GM23338 (cell line): Measurements from ENCODE around the gene RNASE2. TPM values are rescaled to one million over a fixed set of nuclear protein-coding genes. Genes with fewer than 3 reads are reported as not detected.

Source experiments
- ATAC-seq: fragments of 200-7000 bp; cut with Tn5 transposase; 3 replicates; pipeline ENCODE4 v1.9.1; 2020
- DNase-seq: peaks from one replicate; pipeline ENCODE4 v3.0.0-alpha.2; 2015; ENCODE audit warnings: low spot score
- H2AFZ ChIP-seq: fragments of 200-600 bp; sonication (generic); 2 replicates; pipeline ENCODE4 v1.8.0; 2016; ENCODE audit warnings: antibody characterized with exemption, mild to moderate bottlenecking, moderate library complexity
- H3F3A ChIP-seq: fragments of 200-600 bp; sonication (generic); replicated peaks from 2 replicates; pipeline ENCODE4 v1.8.0; 2017; ENCODE audit warnings: antibody characterized with exemption, mixed run types, low read depth
- H3K27ac ChIP-seq: fragments of 200-600 bp; sonication (generic); 2 replicates; pipeline ENCODE4 v1.6.1; 2016; ENCODE audit warnings: low read depth
- H3K27me3 ChIP-seq: fragments of 200-600 bp; sonication (generic); 2 replicates; pipeline ENCODE4 v1.8.0; 2016; ENCODE audit warnings: mild to moderate bottlenecking, mixed run types, moderate library complexity; ENCODE audit not compliant: insufficient read depth
- H3K36me3 ChIP-seq: fragments of 200-600 bp; sonication (generic); 2 replicates; pipeline ENCODE4 v1.8.0; 2016; ENCODE audit warnings: mild to moderate bottlenecking; ENCODE audit not compliant: insufficient read depth
- H3K4me1 ChIP-seq: fragments of 200-600 bp; sonication (generic); 2 replicates; pipeline ENCODE4 v1.8.0; 2016; ENCODE audit warnings: mild to moderate bottlenecking, moderate library complexity; ENCODE audit not compliant: insufficient read depth
- H3K4me2 ChIP-seq: fragments of 200-600 bp; sonication (generic); 2 replicates; pipeline ENCODE4 v1.7.1; 2017; ENCODE audit warnings: mixed run types
- H3K4me3 ChIP-seq: fragments of 200-600 bp; sonication (generic); 2 replicates; pipeline ENCODE4 v1.6.1; 2016; ENCODE audit warnings: mixed run types
- H3K79me2 ChIP-seq: fragments of 200-600 bp; sonication (generic); replicated peaks from 2 replicates; pipeline ENCODE4 v1.8.0; 2017; ENCODE audit warnings: mild to moderate bottlenecking; ENCODE audit not compliant: insufficient read depth
- H3K9me2 ChIP-seq: fragments of 200-600 bp; sonication (generic); 2 replicates; pipeline ENCODE4 v1.8.0; 2017; ENCODE audit not compliant: insufficient read depth
- H4K20me1 ChIP-seq: fragments of 200-600 bp; sonication (generic); replicated peaks from 2 replicates; pipeline ENCODE4 v1.8.0; 2017; ENCODE audit warnings: mild to moderate bottlenecking; ENCODE audit not compliant: insufficient read depth
- H3K27ac Mint-ChIP-seq: 2 replicates; pipeline ENCODE4 v1.8.0; 2020; ENCODE audit warnings: inconsistent platforms, mild to moderate bottlenecking, moderate library complexity, mixed read lengths
- H3K27me3 Mint-ChIP-seq: 3 replicates; pipeline ENCODE4 v1.8.0; 2022; ENCODE audit warnings: low read depth, mild to moderate bottlenecking, moderate library complexity, mixed read lengths, inconsistent platforms; ENCODE audit not compliant: insufficient read depth, poor library complexity
- H3K36me3 Mint-ChIP-seq: 3 replicates; pipeline ENCODE4 v1.8.0; 2021; ENCODE audit warnings: low read depth, mild to moderate bottlenecking, inconsistent platforms, moderate library complexity, mixed read lengths
- H3K4me1 Mint-ChIP-seq: 3 replicates; pipeline ENCODE4 v1.8.0; 2020; ENCODE audit warnings: mild to moderate bottlenecking, inconsistent platforms, mixed read lengths
- H3K4me3 Mint-ChIP-seq: 3 replicates; pipeline ENCODE4 v1.8.0; 2021; ENCODE audit warnings: moderate library complexity, mild to moderate bottlenecking, inconsistent platforms, mixed read lengths
- H3K9me3 Mint-ChIP-seq: 3 replicates; pipeline ENCODE4 v1.8.0; 2020; ENCODE audit warnings: moderate library complexity, mild to moderate bottlenecking, inconsistent platforms, mixed read lengths
- EZH2phosphoT487 ChIP-seq: fragments of 200-600 bp; sonication (generic); IDR thresholded peaks from one replicate; pipeline ENCODE4 v1.8.1; 2018; ENCODE audit warnings: antibody characterized with exemption; ENCODE audit not compliant: unreplicated experiment
- STAT1 ChIP-seq: IDR thresholded peaks from one replicate; pipeline ENCODE4 v1.6.1; 2016; ENCODE audit warnings: antibody characterized with exemption; ENCODE audit not compliant: unreplicated experiment
- ZNF114 ChIP-seq: fragments of 250-450 bp; sonication (Bioruptor Pico); IDR thresholded peaks from 2 replicates; pipeline ENCODE4 v1.5.0; 2020; ENCODE audit warnings: mild to moderate bottlenecking, moderate library complexity
- ZNF331 ChIP-seq: fragments of 250-450 bp; sonication (Bioruptor Pico); IDR thresholded peaks from 2 replicates; pipeline ENCODE4 v1.5.0; 2020; ENCODE audit warnings: low read depth, mild to moderate bottlenecking, moderate library complexity
- polyA plus RNA-seq: library from polyadenylated mRNA; unstranded; fragments of >200 nt; fragmentation: Nextera tagmentation; extraction: Ambion mirVana; gene quantifications from 2 replicates; pipeline ENCODE4 v1.2.1, GENCODE V29; 2016
- total RNA-seq: library from RNA; depleted of rRNA; stranded (reverse); fragments of >200 nt; shearing (Covaris generic); gene quantifications from 2 replicates; pipeline ENCODE4 v1.2.3, GENCODE V29; 2014
- TF ChIP-seq, protein P1 (sequence below): IDR thresholded peaks from one replicate; pipeline ENCODE4 v1.6.1; 2018; ENCODE audit warnings: antibody characterized with exemption; ENCODE audit not compliant: unreplicated experiment
- TF ChIP-seq, protein P2 (sequence below): fragments of 250-450 bp; sonication (Bioruptor Pico); IDR thresholded peaks from 2 replicates; pipeline ENCODE4 v1.5.0; 2020; ENCODE audit warnings: mild to moderate bottlenecking, moderate library complexity
- TF ChIP-seq, protein P3 (sequence below), 2 experiments: fragments of 200-600 bp in 1 of 2; sonication (generic) in 1 of 2; conservative IDR thresholded peaks; 2 replicates each; pipeline versions ENCODE4 v1.5.1 to v1.6.1; 2016 to 2017; ENCODE audit warnings: antibody characterized with exemption in 2 of 2, low read depth in 2 of 2, mild to moderate bottlenecking in 2 of 2, moderate library complexity in 1 of 2

The RNASE2 gene
- total and polyA plus RNA-seq, 2 experiments from 2014 or later, result not detected

DNA sequence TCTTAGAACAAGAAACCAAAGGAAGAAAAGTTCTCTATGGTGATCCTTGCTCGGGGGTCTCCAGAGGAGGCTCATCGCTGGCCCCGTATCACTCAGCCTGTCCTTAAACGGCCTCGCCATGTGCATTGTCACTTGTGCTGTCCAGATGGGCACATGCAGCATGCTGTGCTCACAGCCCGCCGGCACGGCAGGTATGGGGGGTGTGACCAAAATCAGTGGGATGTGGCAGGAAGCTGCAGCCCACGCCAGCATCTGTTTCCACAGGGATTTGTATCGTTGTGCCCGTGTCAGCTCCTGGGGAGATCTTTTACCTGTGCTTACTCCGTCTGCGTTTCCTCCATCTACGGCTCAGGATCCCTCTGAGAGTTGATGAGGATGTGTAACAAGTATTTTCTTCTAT, 41.2 kb downstream of the RNASE2 start:
- peaks cover 3% of the 10 kb centered on the region; the same call in 1 of the 2 replicates for H4K20me1 ChIP-seq
- Mint-ChIP-seq H3K4me3 (no peak overlapping the region), H3K27me3 (peaks cover 2% of the 10 kb centered on the region), H3K27ac (no peak overlapping the region), H3K4me1 (peaks cover 26% of the 10 kb centered on the region), H3K36me3 (peaks cover 49% of the 10 kb centered on the region), H3K9me3 (no peaks in the 10 kb centered on the region)
- TF ChIP-seq, protein P1, sequence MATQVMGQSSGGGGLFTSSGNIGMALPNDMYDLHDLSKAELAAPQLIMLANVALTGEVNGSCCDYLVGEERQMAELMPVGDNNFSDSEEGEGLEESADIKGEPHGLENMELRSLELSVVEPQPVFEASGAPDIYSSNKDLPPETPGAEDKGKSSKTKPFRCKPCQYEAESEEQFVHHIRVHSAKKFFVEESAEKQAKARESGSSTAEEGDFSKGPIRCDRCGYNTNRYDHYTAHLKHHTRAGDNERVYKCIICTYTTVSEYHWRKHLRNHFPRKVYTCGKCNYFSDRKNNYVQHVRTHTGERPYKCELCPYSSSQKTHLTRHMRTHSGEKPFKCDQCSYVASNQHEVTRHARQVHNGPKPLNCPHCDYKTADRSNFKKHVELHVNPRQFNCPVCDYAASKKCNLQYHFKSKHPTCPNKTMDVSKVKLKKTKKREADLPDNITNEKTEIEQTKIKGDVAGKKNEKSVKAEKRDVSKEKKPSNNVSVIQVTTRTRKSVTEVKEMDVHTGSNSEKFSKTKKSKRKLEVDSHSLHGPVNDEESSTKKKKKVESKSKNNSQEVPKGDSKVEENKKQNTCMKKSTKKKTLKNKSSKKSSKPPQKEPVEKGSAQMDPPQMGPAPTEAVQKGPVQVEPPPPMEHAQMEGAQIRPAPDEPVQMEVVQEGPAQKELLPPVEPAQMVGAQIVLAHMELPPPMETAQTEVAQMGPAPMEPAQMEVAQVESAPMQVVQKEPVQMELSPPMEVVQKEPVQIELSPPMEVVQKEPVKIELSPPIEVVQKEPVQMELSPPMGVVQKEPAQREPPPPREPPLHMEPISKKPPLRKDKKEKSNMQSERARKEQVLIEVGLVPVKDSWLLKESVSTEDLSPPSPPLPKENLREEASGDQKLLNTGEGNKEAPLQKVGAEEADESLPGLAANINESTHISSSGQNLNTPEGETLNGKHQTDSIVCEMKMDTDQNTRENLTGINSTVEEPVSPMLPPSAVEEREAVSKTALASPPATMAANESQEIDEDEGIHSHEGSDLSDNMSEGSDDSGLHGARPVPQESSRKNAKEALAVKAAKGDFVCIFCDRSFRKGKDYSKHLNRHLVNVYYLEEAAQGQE, result no peak
- TF ChIP-seq, protein P2, sequence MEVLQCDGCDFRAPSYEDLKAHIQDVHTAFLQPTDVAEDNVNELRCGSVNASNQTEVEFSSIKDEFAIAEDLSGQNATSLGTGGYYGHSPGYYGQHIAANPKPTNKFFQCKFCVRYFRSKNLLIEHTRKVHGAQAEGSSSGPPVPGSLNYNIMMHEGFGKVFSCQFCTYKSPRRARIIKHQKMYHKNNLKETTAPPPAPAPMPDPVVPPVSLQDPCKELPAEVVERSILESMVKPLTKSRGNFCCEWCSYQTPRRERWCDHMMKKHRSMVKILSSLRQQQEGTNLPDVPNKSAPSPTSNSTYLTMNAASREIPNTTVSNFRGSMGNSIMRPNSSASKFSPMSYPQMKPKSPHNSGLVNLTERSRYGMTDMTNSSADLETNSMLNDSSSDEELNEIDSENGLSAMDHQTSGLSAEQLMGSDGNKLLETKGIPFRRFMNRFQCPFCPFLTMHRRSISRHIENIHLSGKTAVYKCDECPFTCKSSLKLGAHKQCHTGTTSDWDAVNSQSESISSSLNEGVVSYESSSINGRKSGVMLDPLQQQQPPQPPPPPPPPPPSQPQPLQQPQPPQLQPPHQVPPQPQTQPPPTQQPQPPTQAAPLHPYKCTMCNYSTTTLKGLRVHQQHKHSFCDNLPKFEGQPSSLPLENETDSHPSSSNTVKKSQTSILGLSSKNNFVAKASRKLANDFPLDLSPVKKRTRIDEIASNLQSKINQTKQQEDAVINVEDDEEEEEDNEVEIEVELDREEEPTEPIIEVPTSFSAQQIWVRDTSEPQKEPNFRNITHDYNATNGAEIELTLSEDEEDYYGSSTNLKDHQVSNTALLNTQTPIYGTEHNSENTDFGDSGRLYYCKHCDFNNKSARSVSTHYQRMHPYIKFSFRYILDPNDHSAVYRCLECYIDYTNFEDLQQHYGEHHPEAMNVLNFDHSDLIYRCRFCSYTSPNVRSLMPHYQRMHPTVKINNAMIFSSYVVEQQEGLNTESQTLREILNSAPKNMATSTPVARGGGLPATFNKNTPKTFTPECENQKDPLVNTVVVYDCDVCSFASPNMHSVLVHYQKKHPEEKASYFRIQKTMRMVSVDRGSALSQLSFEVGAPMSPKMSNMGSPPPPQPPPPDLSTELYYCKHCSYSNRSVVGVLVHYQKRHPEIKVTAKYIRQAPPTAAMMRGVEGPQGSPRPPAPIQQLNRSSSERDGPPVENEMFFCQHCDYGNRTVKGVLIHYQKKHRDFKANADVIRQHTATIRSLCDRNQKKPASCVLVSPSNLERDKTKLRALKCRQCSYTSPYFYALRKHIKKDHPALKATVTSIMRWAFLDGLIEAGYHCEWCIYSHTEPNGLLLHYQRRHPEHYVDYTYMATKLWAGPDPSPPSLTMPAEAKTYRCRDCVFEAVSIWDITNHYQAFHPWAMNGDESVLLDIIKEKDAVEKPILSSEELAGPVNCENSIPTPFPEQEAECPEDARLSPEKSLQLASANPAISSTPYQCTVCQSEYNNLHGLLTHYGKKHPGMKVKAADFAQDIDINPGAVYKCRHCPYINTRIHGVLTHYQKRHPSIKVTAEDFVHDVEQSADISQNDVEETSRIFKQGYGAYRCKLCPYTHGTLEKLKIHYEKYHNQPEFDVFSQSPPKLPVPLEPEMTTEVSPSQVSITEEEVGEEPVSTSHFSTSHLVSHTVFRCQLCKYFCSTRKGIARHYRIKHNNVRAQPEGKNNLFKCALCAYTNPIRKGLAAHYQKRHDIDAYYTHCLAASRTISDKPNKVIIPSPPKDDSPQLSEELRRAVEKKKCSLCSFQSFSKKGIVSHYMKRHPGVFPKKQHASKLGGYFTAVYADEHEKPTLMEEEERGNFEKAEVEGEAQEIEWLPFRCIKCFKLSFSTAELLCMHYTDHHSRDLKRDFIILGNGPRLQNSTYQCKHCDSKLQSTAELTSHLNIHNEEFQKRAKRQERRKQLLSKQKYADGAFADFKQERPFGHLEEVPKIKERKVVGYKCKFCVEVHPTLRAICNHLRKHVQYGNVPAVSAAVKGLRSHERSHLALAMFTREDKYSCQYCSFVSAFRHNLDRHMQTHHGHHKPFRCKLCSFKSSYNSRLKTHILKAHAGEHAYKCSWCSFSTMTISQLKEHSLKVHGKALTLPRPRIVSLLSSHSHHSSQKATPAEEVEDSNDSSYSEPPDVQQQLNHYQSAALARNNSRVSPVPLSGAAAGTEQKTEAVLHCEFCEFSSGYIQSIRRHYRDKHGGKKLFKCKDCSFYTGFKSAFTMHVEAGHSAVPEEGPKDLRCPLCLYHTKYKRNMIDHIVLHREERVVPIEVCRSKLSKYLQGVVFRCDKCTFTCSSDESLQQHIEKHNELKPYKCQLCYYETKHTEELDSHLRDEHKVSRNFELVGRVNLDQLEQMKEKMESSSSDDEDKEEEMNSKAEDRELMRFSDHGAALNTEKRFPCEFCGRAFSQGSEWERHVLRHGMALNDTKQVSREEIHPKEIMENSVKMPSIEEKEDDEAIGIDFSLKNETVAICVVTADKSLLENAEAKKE, result no peak
- TF ChIP-seq ZNF331 (CRISPR knock-in tag), result no peak
- TF ChIP-seq, protein P3, sequence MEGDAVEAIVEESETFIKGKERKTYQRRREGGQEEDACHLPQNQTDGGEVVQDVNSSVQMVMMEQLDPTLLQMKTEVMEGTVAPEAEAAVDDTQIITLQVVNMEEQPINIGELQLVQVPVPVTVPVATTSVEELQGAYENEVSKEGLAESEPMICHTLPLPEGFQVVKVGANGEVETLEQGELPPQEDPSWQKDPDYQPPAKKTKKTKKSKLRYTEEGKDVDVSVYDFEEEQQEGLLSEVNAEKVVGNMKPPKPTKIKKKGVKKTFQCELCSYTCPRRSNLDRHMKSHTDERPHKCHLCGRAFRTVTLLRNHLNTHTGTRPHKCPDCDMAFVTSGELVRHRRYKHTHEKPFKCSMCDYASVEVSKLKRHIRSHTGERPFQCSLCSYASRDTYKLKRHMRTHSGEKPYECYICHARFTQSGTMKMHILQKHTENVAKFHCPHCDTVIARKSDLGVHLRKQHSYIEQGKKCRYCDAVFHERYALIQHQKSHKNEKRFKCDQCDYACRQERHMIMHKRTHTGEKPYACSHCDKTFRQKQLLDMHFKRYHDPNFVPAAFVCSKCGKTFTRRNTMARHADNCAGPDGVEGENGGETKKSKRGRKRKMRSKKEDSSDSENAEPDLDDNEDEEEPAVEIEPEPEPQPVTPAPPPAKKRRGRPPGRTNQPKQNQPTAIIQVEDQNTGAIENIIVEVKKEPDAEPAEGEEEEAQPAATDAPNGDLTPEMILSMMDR (conservative IDR thresholded peaks at IDR 0.05; ENCODE audit: low read depth in 2 of 2), result no peak
- TF ChIP-seq STAT1, result no peak
- no peak for TF ChIP-seq ZNF114
- no peak for TF ChIP-seq EZH2phosphoT487
- peaks cover 13% of the 10 kb centered on the region for H3K79me2 ChIP-seq
- no peak overlapping the region for H3K4me2 ChIP-seq
- H3K9me2 ChIP-seq, result no peaks in the 10 kb centered on the region
- no peak for ATAC-seq
- H3K27ac ChIP-seq, result no peak overlapping the region
- no peaks in the 10 kb centered on the region for H3K27me3 ChIP-seq
- H3K4me3 ChIP-seq, result no peak overlapping the region
- H3K4me1 ChIP-seq, result peaks cover 6% of the 10 kb centered on the region
- no peak overlapping the region for H2AFZ ChIP-seq
- 0 out of 2 replicates have a peak, but pooled peaks cover 4% of the 10 kb centered on the region for H3F3A ChIP-seq
- no peak for DNase-seq
- H3K36me3 ChIP-seq, result peaks cover 44% of the 10 kb centered on the region
